HUES64 (cell line): ENCODE measurements around the gene VWA5B2.
"Not testable (repeated sequence)": the region's sequence is repeated elsewhere in the genome, so short reads cannot be mapped to it uniquely, and the experiment has no call there.

ENCODE experiments used
- H3K27ac ChIP-seq: 2 replicates; pipeline ENCODE4 v1.7.0; 2013; ENCODE audit warnings: low read depth, low read length, inconsistent platforms
- H3K27me3 ChIP-seq: 2 replicates; pipeline ENCODE4 v1.6.1; 2013; ENCODE audit warnings: mild to moderate bottlenecking, low read length; ENCODE audit not compliant: insufficient read depth
- H3K36me3 ChIP-seq: 2 replicates; pipeline ENCODE4 v1.6.1; 2013; ENCODE audit warnings: mild to moderate bottlenecking, low read length; ENCODE audit not compliant: insufficient read depth
- H3K4me1 ChIP-seq: 2 replicates; pipeline ENCODE4 v1.6.1; 2013; ENCODE audit warnings: mild to moderate bottlenecking, low read length, moderate library complexity; ENCODE audit not compliant: insufficient read depth
- H3K4me3 ChIP-seq: 2 replicates; pipeline ENCODE4 v1.5.1; 2013; ENCODE audit warnings: mild to moderate bottlenecking, low read length, moderate library complexity
- H3K9ac ChIP-seq: 2 replicates; pipeline ENCODE4 v1.6.1; 2013; ENCODE audit warnings: mild to moderate bottlenecking, low read depth, low read length
- H3K9me3 ChIP-seq: 2 replicates; pipeline ENCODE4 v1.6.1; 2013; ENCODE audit warnings: low read depth, low read length; ENCODE audit not compliant: insufficient read depth
- WGBS: fragments of 150-250, 120-280 bp; methylation state at CpG from one replicate; pipeline ENCODE4 v1.1.7; 2013; ENCODE audit warnings: missing lambda C conversion rate; 5-methylcytosine and 5-hydroxymethylcytosine counted together

The VWA5B2 gene

GRCh38 chr3:184261270-184261853, 32.0 kb downstream of the VWA5B2 start, which contains the start of gene CAMK2N2:
Gene CAMK2N2, minus strand, starts transcription at chr3:184261553. Its CDS starts 268 bp downstream, at chr3:184261285.
- Histone ChIP-seq H3K9me3 (no peaks in the 10 kb centered on the region), H3K27me3 (peaks cover 68% of the 10 kb centered on the region), H3K9ac (peak within 1 kb of the TSS; percentile 47; the same call in 1 of the 2 replicates), H3K36me3 (no peaks in the 10 kb centered on the region), H3K27ac (no peak within 1 kb of the TSS), H3K4me1 (no peaks in the 10 kb centered on the region), H3K4me3 (peak within 1 kb of the TSS; percentile 70)
- under 1% methylated on average over 66 of the region's 67 CpGs for WGBS

DNA sequence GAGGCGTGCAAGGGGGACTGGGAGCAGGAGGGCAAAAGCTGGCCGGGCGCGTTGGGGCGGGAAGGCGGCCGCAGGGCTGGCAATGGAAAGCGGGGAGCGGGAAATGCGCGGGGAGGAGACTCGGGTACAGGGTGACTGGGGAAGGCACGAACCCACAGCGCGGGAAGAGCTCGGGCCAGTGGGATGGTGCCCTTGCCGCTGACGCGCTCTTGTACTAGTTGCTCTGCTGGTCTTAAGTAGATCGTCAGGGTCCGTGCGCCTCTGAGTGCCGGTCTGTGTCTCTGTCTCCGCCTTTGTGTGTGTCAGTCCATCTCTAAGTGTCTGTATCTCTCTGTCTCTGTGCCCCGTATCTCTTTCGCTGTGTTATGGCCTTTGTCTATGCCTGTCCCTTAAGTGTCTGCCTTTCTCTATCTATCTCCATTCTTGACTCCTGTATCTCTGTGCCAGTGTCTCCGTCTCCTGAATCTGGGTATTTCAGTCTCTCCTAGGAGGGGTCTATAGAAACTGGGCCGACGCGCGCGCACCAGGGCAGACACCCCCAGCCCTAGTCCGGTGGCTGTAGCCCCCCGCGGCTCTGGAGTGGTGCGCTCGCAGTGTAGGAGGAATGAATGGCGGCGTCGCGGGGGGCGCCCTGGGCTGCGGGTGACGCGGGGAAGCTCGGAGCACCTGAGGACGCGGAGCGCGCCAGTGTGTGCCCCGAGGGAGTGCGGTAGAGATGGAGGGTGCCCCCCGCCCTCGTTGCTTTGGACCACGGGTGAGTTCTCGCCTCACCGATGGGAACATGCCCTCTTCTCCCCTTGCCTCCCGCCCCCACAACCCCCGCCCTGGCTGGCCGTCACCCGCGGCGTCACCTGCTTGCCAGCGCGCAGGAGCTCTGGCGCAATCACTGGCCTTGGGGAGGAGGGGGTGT, 32.7 kb downstream of the VWA5B2 start:
- no peaks in the 10 kb centered on the region for H3K36me3 ChIP-seq
- H3K27me3 ChIP-seq = peaks cover 68% of the 10 kb centered on the region
- H3K27ac ChIP-seq = no peak overlapping the region
- no peaks in the 10 kb centered on the region for H3K4me1 ChIP-seq
- peak overlapping the region; percentile 70 for H3K4me3 ChIP-seq
- WGBS = 1% methylated on average over 66 of the region's 66 CpGs
- no peaks in the 10 kb centered on the region for H3K9me3 ChIP-seq
- peak overlapping the region; percentile 19; the same call in 1 of the 2 replicates for H3K9ac ChIP-seq

- 23% methylated on average over 15 of the region's 15 CpGs for WGBS
- Histone ChIP-seq H3K4me3 (peak overlapping the region; percentile 70), H3K9ac (no peak overlapping the region), H3K27me3 (peaks cover 67% of the 10 kb centered on the region), H3K27ac (no peak overlapping the region), H3K36me3 (no peaks in the 10 kb centered on the region), H3K9me3 (no peaks in the 10 kb centered on the region), H3K4me1 (no peaks in the 10 kb centered on the region)
These were observed 33.4 kb downstream of the VWA5B2 start for GRCh38 chr3:184262764-184263179.

DNA sequence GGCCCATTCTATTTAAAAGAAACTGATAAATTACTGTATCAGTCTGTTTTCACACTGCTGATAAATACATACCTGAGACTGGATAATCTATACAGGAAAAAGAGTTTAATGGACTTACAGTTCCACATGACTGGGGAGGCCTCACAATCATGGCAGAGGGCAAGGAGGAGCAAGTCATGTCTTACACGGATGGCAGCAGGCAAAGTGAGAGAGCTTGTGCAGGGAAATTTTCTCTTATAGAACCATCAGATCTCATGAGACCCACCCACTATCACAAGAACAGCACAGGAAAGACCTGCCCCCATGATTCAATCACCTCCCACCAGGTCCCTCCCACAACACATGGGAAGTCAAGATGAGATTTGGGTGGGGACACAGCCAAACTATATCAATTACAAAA, 37.9 kb downstream of the VWA5B2 start:
- not testable (repeated sequence) for H3K27ac ChIP-seq, H3K36me3 ChIP-seq, H3K4me3 ChIP-seq, H3K9me3 ChIP-seq, H3K4me1 ChIP-seq, H3K9ac ChIP-seq
- WGBS = 73% methylated on average over 1 of the region's 1 CpG
- H3K27me3 ChIP-seq = peaks cover 30% of the 10 kb centered on the region

GRCh38 chr3:184272269-184272668, 42.9 kb downstream of the VWA5B2 start:
- Histone ChIP-seq H3K27ac (no peak overlapping the region), H3K9ac (no peak overlapping the region), H3K27me3 (peaks cover 29% of the 10 kb centered on the region), H3K4me1 (peaks cover 3% of the 10 kb centered on the region; the same call in 1 of the 2 replicates), H3K4me3 (no peak overlapping the region), H3K36me3 (no peaks in the 10 kb centered on the region), H3K9me3 (no peaks in the 10 kb centered on the region)
- 74% methylated on average over 1 of the region's 1 CpG for WGBS

DNA sequence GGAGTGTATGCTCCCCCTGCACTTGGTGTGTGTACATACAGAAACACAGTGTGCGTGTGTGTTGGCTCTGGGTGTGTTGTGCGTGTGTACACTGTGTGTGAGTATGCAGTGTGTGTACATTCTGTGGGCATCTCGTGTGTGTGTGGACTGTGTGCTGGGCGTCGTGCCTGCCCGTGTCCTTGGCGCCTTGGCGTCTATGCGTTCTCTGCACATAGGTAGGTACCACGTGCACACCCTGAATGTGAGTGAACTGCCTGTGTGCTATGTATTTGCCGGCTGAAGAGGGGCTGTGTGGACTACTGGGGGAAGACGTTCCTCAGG, 46.0 kb downstream of the VWA5B2 start:
- no peaks in the 10 kb centered on the region for H3K9me3 ChIP-seq
- H3K27me3 ChIP-seq = peaks cover 42% of the 10 kb centered on the region
- H3K36me3 ChIP-seq = no peaks in the 10 kb centered on the region
- peaks cover 3% of the 10 kb centered on the region; the same call in 1 of the 2 replicates for H3K4me1 ChIP-seq
- no peak overlapping the region for H3K27ac ChIP-seq
- WGBS = 81% methylated on average over 12 of the region's 12 CpGs
- H3K4me3 ChIP-seq = peak overlapping the region; percentile 45
- H3K9ac ChIP-seq = no peak overlapping the region

DNA sequence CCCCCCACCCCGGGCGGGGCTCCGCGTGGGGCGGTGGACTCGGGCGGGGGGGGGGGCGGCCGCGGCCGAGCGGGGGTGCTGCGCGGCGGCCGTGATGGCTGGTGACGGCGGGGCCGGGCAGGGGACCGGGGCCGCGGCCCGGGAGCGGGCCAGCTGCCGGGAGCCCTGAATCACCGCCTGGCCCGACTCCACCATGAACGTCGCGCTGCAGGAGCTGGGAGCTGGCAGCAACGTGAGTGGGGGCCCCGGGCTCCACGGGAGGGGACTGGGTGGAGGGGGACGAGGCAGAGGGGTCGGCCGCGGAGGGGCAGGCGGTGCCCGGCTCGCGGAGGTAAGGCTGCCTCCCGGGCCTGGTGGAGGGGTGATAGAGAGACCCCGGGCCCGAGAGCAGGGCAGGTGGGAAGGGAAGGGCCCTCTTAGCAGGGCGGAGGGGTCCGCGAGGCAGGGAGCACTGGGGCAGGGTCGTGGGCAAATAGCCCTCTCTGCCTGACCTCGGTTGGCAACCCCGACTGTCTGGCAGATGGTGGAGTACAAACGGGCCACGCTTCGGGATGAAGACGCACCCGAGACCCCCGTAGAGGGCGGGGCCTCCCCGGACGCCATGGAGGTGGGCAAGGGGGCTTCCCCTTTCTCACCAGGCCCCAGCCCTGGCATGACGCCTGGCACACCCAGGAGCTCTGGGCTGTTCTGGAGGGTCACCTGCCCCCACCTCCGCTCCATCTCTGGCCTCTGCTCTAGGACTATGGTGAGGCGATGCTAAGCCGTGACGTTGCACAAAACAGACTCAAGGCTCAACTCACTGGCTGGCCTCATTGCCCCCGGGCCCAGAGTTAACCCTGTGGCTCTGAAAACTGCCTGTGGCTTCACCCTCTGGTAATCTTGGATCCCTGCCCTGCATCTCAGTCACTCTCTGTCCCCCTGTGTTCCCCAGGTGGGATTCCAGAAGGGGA, 46.9 kb downstream of the VWA5B2 start, which contains the start of gene ECE2:
Gene ECE2 (plus strand): TSS at position 62 of the 950 bp plus-strand sequence. CDS start 132 bp downstream, at position 194.
- Histone ChIP-seq H3K27me3 (peaks cover 42% of the 10 kb centered on the region), H3K36me3 (no peaks in the 10 kb centered on the region), H3K4me3 (peak within 1 kb of the TSS; percentile 45), H3K9ac (no peak within 1 kb of the TSS), H3K4me1 (peaks cover 3% of the 10 kb centered on the region; the same call in 1 of the 2 replicates), H3K27ac (no peak within 1 kb of the TSS), H3K9me3 (no peaks in the 10 kb centered on the region)
- WGBS = 42% methylated on average over 63 of the region's 65 CpGs

DNA sequence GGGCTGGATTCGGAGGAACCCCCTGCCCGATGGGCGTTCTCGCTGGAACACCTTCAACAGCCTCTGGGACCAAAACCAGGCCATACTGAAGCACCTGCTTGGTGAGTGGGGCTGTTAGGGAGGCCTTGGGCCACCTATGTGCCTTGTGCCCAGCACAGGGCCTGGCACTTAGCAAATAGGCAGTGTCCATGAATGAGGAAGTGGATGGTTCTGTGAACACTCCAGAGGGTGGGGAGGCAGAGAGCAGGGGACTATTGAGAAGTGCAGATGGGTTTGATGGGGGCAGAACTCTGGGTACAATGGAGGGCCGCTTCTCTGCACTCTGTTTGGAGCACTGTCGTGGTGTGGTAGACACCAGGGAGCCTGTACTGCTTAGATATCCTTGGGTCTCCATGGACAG, 48.0 kb downstream of the VWA5B2 start:
- no peak overlapping the region for H3K9ac ChIP-seq
- H3K27me3 ChIP-seq = peaks cover 42% of the 10 kb centered on the region
- H3K4me3 ChIP-seq = no peak overlapping the region
- no peaks in the 10 kb centered on the region for H3K9me3 ChIP-seq
- peaks cover 3% of the 10 kb centered on the region; the same call in 1 of the 2 replicates for H3K4me1 ChIP-seq
- H3K36me3 ChIP-seq = no peaks in the 10 kb centered on the region
- 95% methylated on average over 6 of the region's 6 CpGs for WGBS
- H3K27ac ChIP-seq = no peak overlapping the region

GRCh38 chr3:184282941-184283340, 53.6 kb downstream of the VWA5B2 start:
- no peak overlapping the region for H3K27ac ChIP-seq
- H3K27me3 ChIP-seq = peaks cover 9% of the 10 kb centered on the region; the same call in 1 of the 2 replicates
- H3K9me3 ChIP-seq = no peaks in the 10 kb centered on the region
- no peaks in the 10 kb centered on the region for H3K36me3 ChIP-seq
- no peak overlapping the region for H3K9ac ChIP-seq
- H3K4me3 ChIP-seq = no peak overlapping the region
- 96% methylated on average over 4 of the region's 4 CpGs for WGBS
- no peaks in the 10 kb centered on the region for H3K4me1 ChIP-seq

GRCh38 chr3:184283681-184284080, 54.3 kb downstream of the VWA5B2 start:
- Histone ChIP-seq H3K27ac (no peak overlapping the region), H3K27me3 (peaks cover 4% of the 10 kb centered on the region; the same call in 1 of the 2 replicates), H3K9ac (no peak overlapping the region), H3K36me3 (no peaks in the 10 kb centered on the region), H3K4me3 (no peak overlapping the region), H3K4me1 (no peaks in the 10 kb centered on the region), H3K9me3 (no peaks in the 10 kb centered on the region)
- 92% methylated on average over 8 of the region's 8 CpGs for WGBS
